Adrenal gland (tissue), 12 donors: ENCODE data around the gene PLK1. TPM values are rescaled to one million over a fixed set of nuclear protein-coding genes. Genes with fewer than 3 reads are reported as not detected.

Source experiments
- DNase-seq, 7 donors: peaks; one replicate each; pipeline ENCODE4 v3.0.0-alpha.2; 2019 to 2020
- H3K27ac ChIP-seq, 5 donors: fragments of 200-600 bp; sonication (generic) in 4 of 5; 1 replicate in 3 of 5; 2 replicates in 2 of 5; pipeline versions ENCODE4 v1.5.1 to v1.8.0; 2016 to 2020; ENCODE audit warnings: mild to moderate bottlenecking in 1 of 5
- H3K27me3 ChIP-seq: fragments of 200-600 bp; 2 replicates; pipeline ENCODE4 v1.8.0; 2021
- H3K36me3 ChIP-seq, 2 donors: fragments of 200-600 bp; replicated peaks in 1 of 2; 1 replicate in 1 of 2; 2 replicates in 1 of 2; pipeline versions ENCODE4 v1.5.1 to v1.8.0; 2018 to 2022
- H3K4me1 ChIP-seq, 2 donors: fragments of 200-600 bp; replicated peaks in 1 of 2; 1 replicate in 1 of 2; 2 replicates in 1 of 2; pipeline versions ENCODE4 v1.5.1 to v1.8.0; 2018 to 2021
- H3K4me3 ChIP-seq, 4 donors: fragments of 200-600 bp; sonication (generic) in 3 of 4; one replicate each; pipeline ENCODE4 v1.5.1; 2016 to 2018
- H3K9me3 ChIP-seq, 3 donors: fragments of 200-600 bp; sonication (generic) in 1 of 3; replicated peaks in 1 of 3; 1 replicate in 2 of 3; 2 replicates in 1 of 3; pipeline versions ENCODE4 v1.5.1 to v1.8.0; 2016 to 2021
- CTCF ChIP-seq, 6 experiments: fragments of 450-650 bp in 4 of 6; fragments of 200-600 bp in 2 of 6; sonication (generic) in 1 of 6; IDR thresholded peaks; 1 replicate in 5 of 6; 2 replicates in 1 of 6; pipeline versions ENCODE4 v1.5.1 to v1.8.0; 2016 to 2021; ENCODE audit warnings: antibody characterized with exemption in 6 of 6, mild to moderate bottlenecking in 2 of 6, moderate library complexity in 1 of 6
- POLR2A ChIP-seq, 2 donors: fragments of 450-650 bp; IDR thresholded peaks; one replicate each; pipeline ENCODE4 v1.6.1; 2017; ENCODE audit warnings: antibody characterized with exemption in 2 of 2, mild to moderate bottlenecking in 2 of 2, moderate library complexity in 1 of 2
- WGBS, 4 donors: extraction: QIAGEN DNeasy Blood & Tissue Kit in 2 of 4; methylation state at CpG; one replicate each; pipeline versions ENCODE4 v1.1.5 to v1.1.7; 2013 to 2017; 5-methylcytosine and 5-hydroxymethylcytosine counted together
- intact Hi-C, 2 donors: fragments of 100-400 bp; cut with DNase I; formaldehyde crosslinking; loops; one replicate each; pipeline versions ENCODE4 v1.14.1 to v1.15.0; 2022 to 2023
- polyA plus RNA-seq, 3 donors: library from polyadenylated mRNA; stranded (reverse); fragments of 200-250 nt in 2 of 3; fragments of 350-450 nt in 1 of 3; fragmentation: Illumina TruSeq in 1 of 3; extraction: RNeasy Lipid Tissue Mini Kit (QIAGEN cat#74804) in 1 of 3; gene quantifications; one replicate each; pipeline ENCODE4 v1.2.3, GENCODE V29; 2013 to 2014
- total RNA-seq, 9 donors: library from RNA; depleted of rRNA in 4 of 9; stranded (reverse); fragments of >200 nt in 4 of 9; fragments of 120-200 nt in 1 of 9; fragmentation: NEBNext Ultra II Directional in 1 of 9; extraction: Animal tissue kit (Norgen Biotek cat#: 25700) in 1 of 9; gene quantifications; one replicate each; pipeline versions ENCODE4 v1.1.0 to v1.2.4, GENCODE V29; 2013 to 2023
- donor health status: healthy with polysubstance abuse.
- donor health status: Bipolar disorder and iron deficiency.
- donor health status: DM: yes; HTN: yes; CAD: no.
- donor health status: DM: no; HTN: no; CAD: no.
- donor health status: DM: no; HTN: no; CAD: no.
- donor health status: DM: yes; HTN: yes; CAD: no.

The PLK1 gene
- total and polyA plus RNA-seq, 12 donors: 0.18 to 4.8 (median 2.7) TPM

- H3K4me1 ChIP-seq: peaks cover 0 to 10% of the 10 kb centered on the region in 2 donors
- H3K36me3 ChIP-seq: peaks cover 0 to 13% of the 10 kb centered on the region in 2 donors
- DNase-seq: no peak
- no peak overlapping the region for H3K4me3 ChIP-seq
- H3K9me3 ChIP-seq: no peaks in the 10 kb centered on the region
- no peak overlapping the region for H3K27ac ChIP-seq
- H3K27me3 ChIP-seq: no peaks in the 10 kb centered on the region
- 63 to 68% (median 67%) methylated on average over 4 of the region's 4 CpGs for WGBS, 4 donors
- intact Hi-C loops: no loop called here
- TF ChIP-seq POLR2A (IDR thresholded peaks at IDR 0.05) (no peak), CTCF (IDR thresholded peaks at IDR 0.05) (no peak)
Measured at GRCh38 chr16:23650674-23651416, 27.8 kb upstream of the PLK1 start.

GRCh38 chr16:23651943-23652468, 26.7 kb upstream of the PLK1 start:
- no peak overlapping the region for H3K4me3 ChIP-seq
- peaks cover 0 to 8% of the 10 kb centered on the region in 2 donors for H3K36me3 ChIP-seq
- no peaks in the 10 kb centered on the region for H3K9me3 ChIP-seq
- 97 to 98% (median 97%) methylated on average over 4 of the region's 4 CpGs for WGBS, 4 donors
- H3K27me3 ChIP-seq: no peaks in the 10 kb centered on the region
- no peak for DNase-seq
- no peak overlapping the region for H3K27ac ChIP-seq
- H3K4me1 ChIP-seq: peaks cover 0 to 10% of the 10 kb centered on the region in 2 donors
- intact Hi-C loops: no loop called here
- no peak for TF ChIP-seq CTCF (IDR thresholded peaks at IDR 0.05)
- TF ChIP-seq POLR2A (IDR thresholded peaks at IDR 0.05): no peak

GRCh38 chr16:23663918-23664317, 14.8 kb upstream of the PLK1 start:
- DNase-seq: no peak
- TF ChIP-seq CTCF (IDR thresholded peaks at IDR 0.05) (no peak), POLR2A (IDR thresholded peaks at IDR 0.05) (no peak)

GRCh38 chr16:23666571-23667354, 11.9 kb upstream of the PLK1 start:
- H3K4me1 ChIP-seq: no peaks in the 10 kb centered on the region
- H3K27me3 ChIP-seq: no peaks in the 10 kb centered on the region
- no peak overlapping the region for H3K27ac ChIP-seq
- intact Hi-C loops: no loop called here
- TF ChIP-seq POLR2A (IDR thresholded peaks at IDR 0.05) (no peak), CTCF (IDR thresholded peaks at IDR 0.05) (no peak)
- H3K4me3 ChIP-seq: no peak overlapping the region
- no peaks in the 10 kb centered on the region for H3K9me3 ChIP-seq
- peaks cover 0 to 81% of the 10 kb centered on the region in 2 donors for H3K36me3 ChIP-seq
- 93 to 96% (median 94%) methylated on average over 7 of the region's 7 CpGs for WGBS, 4 donors
- no peak for DNase-seq

More at GRCh38 chr16:23663918-23664317, 14.8 kb upstream of the PLK1 start:
- H3K27me3 ChIP-seq: no peaks in the 10 kb centered on the region
- intact Hi-C loops: no loop called here
- H3K36me3 ChIP-seq: peaks cover 0 to 92% of the 10 kb centered on the region in 2 donors
- no peaks in the 10 kb centered on the region for H3K9me3 ChIP-seq
- no peak overlapping the region for H3K4me3 ChIP-seq
- H3K27ac ChIP-seq: no peak overlapping the region
- H3K4me1 ChIP-seq: no peaks in the 10 kb centered on the region
- WGBS, 4 donors: 92 to 99% (median 96%) methylated on average over 2 of the region's 2 CpGs
